NCI-H82 (cell line): ENCODE data around the gene C1orf226.
"Not testable (repeated sequence)": the region's sequence is repeated elsewhere in the genome, so short reads cannot be mapped to it uniquely, and the experiment has no call there.

Experiments
- DNase-seq: peaks from one replicate; lab custom pipeline; 2025; lab: John Stamatoyannopoulos, UW

Gene C1orf226

GRCh38 chr1:162407539-162407938 lies 26.0 kb downstream of the C1orf226 start:
- DNase-seq = no peak

- no peak for DNase-seq
Observed at GRCh38 chr1:162412002-162412401, 30.5 kb downstream of the C1orf226 start, which contains the start of gene SH2D1B. SH2D1B (minus strand) TSS chr1:162412136; CDS start chr1:162412016, 120 bp downstream.

GRCh38 chr1:162416215-162416614 lies 34.7 kb downstream of the C1orf226 start:
- no peak for DNase-seq

DNA sequence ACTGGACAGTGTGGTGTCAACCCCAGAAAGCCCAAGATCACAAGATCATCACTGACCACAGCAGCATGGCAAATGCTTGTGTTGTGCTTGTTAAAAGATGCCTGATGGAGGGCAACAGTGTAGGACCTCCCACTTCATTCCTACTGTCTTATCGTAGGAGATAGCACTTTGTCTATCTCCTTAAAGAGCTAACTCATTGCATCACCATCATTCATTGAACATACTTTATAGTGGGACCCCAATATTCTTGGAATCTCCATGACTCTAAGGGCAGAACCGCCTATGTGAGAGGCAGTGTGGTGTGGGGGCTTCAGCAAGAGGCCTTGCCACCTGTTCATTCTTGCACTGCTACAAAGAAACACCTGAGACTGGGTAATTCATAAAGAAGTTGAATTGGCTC lies 35.4 kb downstream of the C1orf226 start:
- DNase-seq = no peak

DNA sequence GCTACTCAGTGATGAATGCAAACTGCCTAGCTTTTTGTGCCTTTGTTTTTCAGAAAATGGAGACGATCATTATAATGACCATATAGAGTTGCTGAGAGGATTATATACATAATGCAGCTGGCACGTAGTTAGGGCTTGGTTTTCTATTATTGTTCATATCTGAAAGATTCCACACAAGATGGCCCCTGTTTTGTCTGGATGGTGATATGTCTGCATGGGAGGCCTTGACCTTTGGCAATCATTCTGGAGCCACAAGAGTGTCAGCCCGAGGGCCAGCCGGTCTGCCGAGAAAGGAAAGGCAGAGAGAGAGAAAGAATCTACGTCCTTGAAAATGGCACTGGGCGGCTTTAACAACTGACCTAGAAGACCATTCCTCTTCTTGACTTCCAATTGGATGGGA lies 36.1 kb downstream of the C1orf226 start:
- DNase-seq = no peak

- not testable (repeated sequence) for DNase-seq
Observed at GRCh38 chr1:162418584-162418983, 37.1 kb downstream of the C1orf226 start.

GRCh38 chr1:162419450-162419931 lies 38.0 kb downstream of the C1orf226 start:
- peak; percentile 95 for DNase-seq

GRCh38 chr1:162420120-162420519 lies 38.6 kb downstream of the C1orf226 start:
- DNase-seq = no peak

DNA sequence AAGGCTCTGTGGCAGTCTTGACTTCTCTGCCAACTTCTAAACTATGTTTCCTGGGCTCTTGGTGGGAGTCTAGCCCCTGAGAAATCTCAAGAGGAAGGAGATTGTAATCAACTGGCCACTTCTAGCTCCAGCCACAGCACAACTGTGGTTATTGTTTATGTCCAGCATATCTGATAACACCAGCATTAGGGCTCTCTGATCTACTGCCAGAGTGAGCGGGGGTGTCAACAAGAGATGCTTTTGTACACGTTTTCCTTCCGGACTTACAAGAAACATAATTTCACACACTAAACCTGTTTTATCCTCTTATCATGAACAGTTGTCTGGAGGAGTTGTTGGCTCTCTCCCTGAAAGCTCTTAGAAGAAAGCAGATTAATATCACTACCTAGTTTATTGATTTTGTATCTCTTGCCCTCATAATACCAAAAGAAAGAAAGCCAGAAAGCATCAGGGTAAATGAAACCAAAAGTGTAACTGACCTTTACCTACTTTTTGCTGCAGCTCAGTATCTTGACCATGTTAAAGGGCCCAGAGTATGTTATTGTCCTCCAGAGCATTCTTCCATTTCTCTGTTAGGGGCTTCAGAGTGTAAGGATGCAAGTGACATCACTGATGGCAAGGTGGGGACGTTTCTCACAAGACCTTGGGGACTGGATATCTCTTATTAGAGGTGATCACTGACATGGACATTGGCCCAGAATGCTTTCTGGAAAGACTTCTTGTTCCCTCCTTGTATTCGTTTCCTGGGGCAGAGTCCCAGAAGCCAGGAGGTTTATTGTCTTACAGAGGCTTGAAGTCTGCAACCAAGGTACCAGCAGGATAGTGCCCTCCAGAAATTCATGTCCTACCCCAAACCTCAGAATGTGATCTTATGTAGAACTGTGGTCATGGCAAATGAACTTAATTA lies 40.0 kb downstream of the C1orf226 start:
- DNase-seq = peak; percentile 30

GRCh38 chr1:162422662-162423375 lies 41.3 kb downstream of the C1orf226 start:
- DNase-seq = no peak

DNA sequence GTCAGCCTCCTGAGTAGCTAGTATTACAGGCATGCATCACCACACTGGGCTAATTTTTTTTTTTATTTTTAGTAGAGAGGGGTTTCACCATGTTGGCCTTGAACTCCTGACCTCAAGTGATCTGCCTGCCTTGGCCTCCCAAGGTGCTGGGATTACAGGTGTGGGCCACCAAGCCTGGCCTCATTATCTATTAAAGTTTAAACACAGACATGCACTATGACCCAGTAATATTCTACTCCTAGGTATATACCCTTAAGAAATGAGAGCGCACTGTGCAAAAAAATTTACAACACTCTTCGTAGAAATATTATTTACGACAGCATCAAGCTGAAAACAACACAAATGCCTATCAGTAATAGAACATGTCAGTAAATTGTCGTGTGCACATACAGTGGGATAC lies 49.1 kb downstream of the C1orf226 start:
- no peak for DNase-seq

DNA sequence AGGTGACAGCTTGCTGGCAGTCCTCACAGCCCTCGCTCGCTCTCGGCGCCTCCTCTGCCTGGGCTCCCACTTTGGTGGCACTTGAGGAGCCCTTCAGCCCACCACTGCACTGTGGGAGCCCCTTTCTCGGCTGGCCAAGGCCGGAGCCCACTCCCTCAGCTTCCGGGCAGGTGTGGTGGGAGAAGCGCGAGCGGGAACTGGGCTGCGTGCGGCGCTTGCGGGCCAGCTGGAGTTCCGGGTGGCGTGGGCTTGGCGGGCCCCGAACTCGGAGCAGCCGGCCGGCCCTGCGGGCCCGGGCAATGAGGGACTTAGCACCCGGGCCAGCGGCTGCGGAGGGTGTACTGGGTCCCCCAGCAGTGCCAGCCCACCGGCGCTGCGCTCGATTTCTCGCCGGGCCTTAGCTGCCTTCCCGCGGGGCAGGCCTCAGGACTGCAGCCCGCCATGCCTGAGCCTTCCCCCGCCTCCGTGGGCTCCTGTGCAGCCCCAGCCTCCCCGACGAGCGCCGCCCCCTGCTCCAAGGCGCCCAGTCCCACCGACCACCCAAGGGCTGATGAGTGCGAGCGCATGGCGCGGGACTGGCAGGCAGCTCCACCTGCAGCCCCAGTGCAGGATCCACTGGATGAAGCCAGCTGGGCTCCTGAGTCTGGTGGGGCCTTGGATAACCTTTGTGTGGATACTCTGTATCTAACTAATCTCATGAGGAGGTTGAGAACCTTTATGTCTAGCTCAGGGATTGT lies 51.6 kb downstream of the C1orf226 start:
- not testable (repeated sequence) for DNase-seq
